ENCODE results near the gene ITPKC.

DNA sequence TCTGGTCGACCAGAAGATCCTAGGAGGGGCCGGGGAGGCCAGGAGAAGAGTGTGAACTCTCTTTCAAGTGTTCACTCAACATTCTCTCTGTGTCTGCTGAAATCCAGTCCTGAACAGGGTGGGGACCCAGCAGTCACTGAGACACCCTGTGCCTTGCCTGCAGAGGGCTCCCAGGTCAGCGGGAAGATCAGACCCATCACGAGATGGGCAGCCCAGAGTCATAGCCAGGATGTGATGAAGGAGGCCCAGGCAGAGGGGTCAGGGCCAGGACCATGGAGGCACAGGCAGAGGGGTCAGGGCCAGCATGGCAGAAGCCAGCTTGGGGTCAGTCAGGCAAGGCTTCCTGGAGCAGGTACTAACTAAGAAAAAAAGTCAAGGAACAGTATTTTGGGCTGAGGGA is 35.9 kb upstream of the ITPKC start:
- no peak for TF ChIP-seq CTCF (IDR thresholded peaks at IDR 0.05)
- TF ChIP-seq POLR2A (IDR thresholded peaks at IDR 0.05) = no peak
